Activated B cell treated with CpG ODN at 0.5 μM for 24 hours (primary cell): ENCODE data around the gene MAP2K3. TPM values are rescaled to one million over a fixed set of nuclear protein-coding genes. Genes with fewer than 3 reads are reported as not detected.

ENCODE experiments used
- ATAC-seq: fragments of 200-7000 bp; cut with Tn5 transposase; one replicate; pipeline ENCODE4 v1.10.0; 2021; ENCODE audit warnings: low read depth, mild to moderate bottlenecking, moderate library complexity
- CTCF ChIA-PET: fragments of 350-600 bp; sonication (Branson Sonifier 250); formaldehyde crosslinking; loops from one replicate; lab custom pipeline; 2021; ENCODE audit warnings: antibody characterized with exemption; lab: Charles Lee
- POLR2A ChIA-PET: fragments of 350-600 bp; sonication (Branson Sonifier 250); formaldehyde crosslinking; loops from one replicate; lab custom pipeline; 2021; ENCODE audit warnings: antibody characterized with exemption; lab: Charles Lee
- DNase-seq: peaks from one replicate; pipeline ENCODE4 v3.0.0; 2022
- H3K27ac Mint-ChIP-seq: one replicate; pipeline ENCODE4 v1.8.0; 2020; ENCODE audit warnings: mixed read lengths
- H3K27me3 Mint-ChIP-seq: one replicate; pipeline ENCODE4 v1.8.0; 2021; ENCODE audit warnings: mixed read lengths
- H3K36me3 Mint-ChIP-seq: one replicate; pipeline ENCODE4 v1.8.0; 2021; ENCODE audit warnings: low read depth, mixed read lengths
- H3K4me1 Mint-ChIP-seq: one replicate; pipeline ENCODE4 v1.8.0; 2021; ENCODE audit warnings: mixed read lengths
- H3K4me3 Mint-ChIP-seq: one replicate; pipeline ENCODE4 v1.8.0; 2020; ENCODE audit warnings: mild to moderate bottlenecking, mixed read lengths
- H3K9me3 Mint-ChIP-seq: one replicate; pipeline ENCODE4 v1.8.0; 2020; ENCODE audit warnings: mixed read lengths
- CTCF ChIP-seq: fragments of 200-600 bp; IDR thresholded peaks from one replicate; pipeline ENCODE4 v1.8.0; 2022; ENCODE audit warnings: antibody characterized with exemption, mild to moderate bottlenecking
- intact Hi-C: fragments of 100-400 bp; cut with micrococcal nuclease; formaldehyde crosslinking; loops from one replicate; pipeline ENCODE4 v1.15.1; 2024
- total RNA-seq: library from RNA; stranded (reverse); gene quantifications from 2 replicates; pipeline ENCODE4 v1.2.3, GENCODE V29; 2022

The MAP2K3 gene
- total RNA-seq, 1 donor from 2014 or later = 81.1 TPM

GRCh38 chr17:21282231-21282630, 2.3 kb upstream of the MAP2K3 start:
- intact Hi-C loops = loop anchor here (10.0 kb wide), 2 partner anchors 1307 to 1907 kb away; partner anchors contain the start of genes AKAP10 and MAPK7
- H3K36me3 Mint-ChIP-seq = peaks cover 6% of the 10 kb centered on the region
- peaks cover 69% of the 10 kb centered on the region for H3K4me1 Mint-ChIP-seq
- no peaks in the 10 kb centered on the region for H3K9me3 Mint-ChIP-seq
- no peak overlapping the region for H3K27ac Mint-ChIP-seq
- CTCF ChIA-PET = interaction anchor here (1.0 to 7.8 kb wide), 2 partner anchors 232 to 239 kb away, joined by 3 to 81 read pairs; partner anchors contain the start of gene USP22
- ATAC-seq = no peak
- no peak for TF ChIP-seq CTCF
- peak overlapping the region; percentile 48 for H3K4me3 Mint-ChIP-seq
- POLR2A ChIA-PET = no interaction called here
- DNase-seq = no peak
- H3K27me3 Mint-ChIP-seq = no peaks in the 10 kb centered on the region

GRCh38 chr17:21282850-21283249, 1.7 kb upstream of the MAP2K3 start:
- intact Hi-C loops = loop anchor here (10.0 kb wide), 2 partner anchors 1308 to 1908 kb away; partner anchors contain the start of genes AKAP10 and MAPK7
- H3K36me3 Mint-ChIP-seq = peaks cover 9% of the 10 kb centered on the region
- H3K27me3 Mint-ChIP-seq = no peaks in the 10 kb centered on the region
- ChIA-PET CTCF (interaction anchor here (1.0 kb wide), 1 partner anchor 240 kb away, joined by 3 read pairs; the partner anchor contains the start of gene USP22), POLR2A (no interaction called here)
- H3K4me3 Mint-ChIP-seq = peak overlapping the region; percentile 48
- TF ChIP-seq CTCF = no peak
- peaks cover 73% of the 10 kb centered on the region for H3K4me1 Mint-ChIP-seq
- DNase-seq (no peak), ATAC-seq (no peak)
- H3K27ac Mint-ChIP-seq = no peak overlapping the region
- no peaks in the 10 kb centered on the region for H3K9me3 Mint-ChIP-seq

DNA sequence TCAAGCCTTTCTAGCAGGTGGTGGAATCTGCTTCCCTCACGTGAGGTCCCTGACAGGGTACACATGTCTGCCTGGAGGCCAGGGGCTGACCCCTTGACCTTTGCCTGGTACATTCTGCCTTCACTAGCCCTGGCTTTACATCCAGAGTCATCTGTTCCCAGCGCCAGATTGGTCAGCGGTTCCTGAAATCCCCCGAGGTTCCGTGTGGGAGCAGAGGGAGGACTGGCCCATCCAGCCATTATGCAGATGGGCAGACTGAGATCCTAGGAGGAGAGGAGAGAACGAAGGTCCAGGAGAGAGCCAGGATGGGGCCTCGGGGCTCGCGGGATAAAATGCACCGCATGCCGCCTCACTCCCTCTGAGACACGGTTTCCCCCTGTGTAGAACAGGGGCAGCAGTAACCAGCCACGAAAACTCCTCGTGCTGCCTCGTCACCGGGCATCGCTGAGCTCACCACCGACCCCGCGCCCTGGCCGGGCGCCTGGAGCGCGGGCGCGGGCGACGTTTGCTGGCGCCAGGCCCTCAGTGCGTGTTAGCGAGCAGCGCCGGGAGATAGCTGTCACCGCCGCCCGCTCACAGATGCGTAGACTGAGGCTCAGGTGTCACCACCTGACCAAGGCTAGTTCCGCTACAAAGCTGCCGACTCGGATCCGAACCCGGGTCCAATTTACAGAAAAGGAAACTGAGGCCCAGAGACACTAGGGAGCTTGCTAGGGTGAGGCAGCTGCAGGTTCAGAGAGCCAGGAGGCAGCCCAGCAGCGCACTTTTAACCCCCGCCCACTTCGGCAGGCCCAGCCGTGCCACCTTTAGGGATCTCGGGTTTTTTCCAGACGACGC, 811 bp upstream of the MAP2K3 start:
- Mint-ChIP-seq H3K4me1 (peaks cover 74% of the 10 kb centered on the region), H3K27ac (peak overlapping the region; percentile 96), H3K36me3 (peaks cover 10% of the 10 kb centered on the region), H3K4me3 (peak overlapping the region; percentile 95), H3K27me3 (no peaks in the 10 kb centered on the region), H3K9me3 (no peaks in the 10 kb centered on the region)
- TF ChIP-seq CTCF = no peak
- intact Hi-C loops = loop anchor here (1.0 to 10.0 kb wide), 5 partner anchors 8 to 1909 kb away; partner anchors contain the start of genes AKAP10 and MAPK7
- CTCF ChIA-PET = interaction anchor here (1.2 kb wide), 1 partner anchor 229 kb away, joined by 6 read pairs; no protein-coding TSS in a partner anchor
- POLR2A ChIA-PET = interaction anchor here (0.9 to 1.1 kb wide), 2 partner anchors 8 to 240 kb away, joined by 3 to 5 read pairs; no protein-coding TSS in a partner anchor
- DNase-seq (no peak), ATAC-seq (no peak)

GRCh38 chr17:21285164-21286065, 904 bp downstream of the MAP2K3 start:
- Mint-ChIP-seq H3K27me3 (no peaks in the 10 kb centered on the region), H3K9me3 (no peaks in the 10 kb centered on the region), H3K4me1 (peaks cover 77% of the 10 kb centered on the region), H3K4me3 (peak overlapping the region; percentile 95), H3K27ac (peak overlapping the region; percentile 96), H3K36me3 (peaks cover 10% of the 10 kb centered on the region)
- intact Hi-C loops = loop anchor here (10.0 kb wide), 2 partner anchors 1311 to 1911 kb away; partner anchors contain the start of genes AKAP10 and MAPK7
- ChIA-PET POLR2A (interaction anchor here (0.6 to 6.5 kb wide), 3 partner anchors 9 to 82 kb away, joined by 3 to 54 read pairs (median 5); no protein-coding TSS in a partner anchor), CTCF (interaction anchor here (1.4 to 1.6 kb wide), 2 partner anchors 164 to 186 kb away, joined by 3 to 4 read pairs; no protein-coding TSS in a partner anchor)
- no peak for DNase-seq
- TF ChIP-seq CTCF = no peak
- ATAC-seq = no peak
